Loucy (cell line): ENCODE measurements around the gene PRLR.

Experiments
- EZH2phosphoT487 ChIP-seq: fragments of 200-600 bp; IDR thresholded peaks from 2 replicates; pipeline ENCODE4 v1.6.1; 2018; ENCODE audit warnings: antibody characterized with exemption, mild to moderate bottlenecking, moderate library complexity, borderline replicate concordance
- TF ChIP-seq, protein P1 (sequence below): fragments of 200-600 bp; sonication (generic); conservative IDR thresholded peaks from 2 replicates; pipeline ENCODE4 v1.5.1; 2014; ENCODE audit warnings: mild to moderate bottlenecking, antibody characterized with exemption, low read length

DNA sequence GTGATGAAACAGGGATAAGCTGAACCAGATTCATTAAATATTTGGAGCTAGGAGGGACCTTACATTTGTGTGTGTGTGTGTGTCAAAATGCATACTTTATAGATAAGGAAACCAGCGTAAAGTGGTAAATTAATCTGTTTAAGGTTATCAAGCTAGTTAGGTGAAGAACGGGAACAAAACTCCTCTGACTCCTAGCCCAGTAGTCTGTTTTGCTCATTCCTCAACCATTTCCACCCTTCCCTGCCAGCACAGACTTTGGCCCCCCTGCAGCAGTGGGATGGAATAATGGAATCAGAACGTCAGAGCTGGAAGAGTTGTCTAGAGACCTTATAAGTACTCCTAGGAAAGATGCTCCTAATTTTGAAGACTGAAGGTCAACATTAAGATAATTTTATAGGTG, 189.0 kb downstream of the PRLR start:
- TF ChIP-seq, protein P1, sequence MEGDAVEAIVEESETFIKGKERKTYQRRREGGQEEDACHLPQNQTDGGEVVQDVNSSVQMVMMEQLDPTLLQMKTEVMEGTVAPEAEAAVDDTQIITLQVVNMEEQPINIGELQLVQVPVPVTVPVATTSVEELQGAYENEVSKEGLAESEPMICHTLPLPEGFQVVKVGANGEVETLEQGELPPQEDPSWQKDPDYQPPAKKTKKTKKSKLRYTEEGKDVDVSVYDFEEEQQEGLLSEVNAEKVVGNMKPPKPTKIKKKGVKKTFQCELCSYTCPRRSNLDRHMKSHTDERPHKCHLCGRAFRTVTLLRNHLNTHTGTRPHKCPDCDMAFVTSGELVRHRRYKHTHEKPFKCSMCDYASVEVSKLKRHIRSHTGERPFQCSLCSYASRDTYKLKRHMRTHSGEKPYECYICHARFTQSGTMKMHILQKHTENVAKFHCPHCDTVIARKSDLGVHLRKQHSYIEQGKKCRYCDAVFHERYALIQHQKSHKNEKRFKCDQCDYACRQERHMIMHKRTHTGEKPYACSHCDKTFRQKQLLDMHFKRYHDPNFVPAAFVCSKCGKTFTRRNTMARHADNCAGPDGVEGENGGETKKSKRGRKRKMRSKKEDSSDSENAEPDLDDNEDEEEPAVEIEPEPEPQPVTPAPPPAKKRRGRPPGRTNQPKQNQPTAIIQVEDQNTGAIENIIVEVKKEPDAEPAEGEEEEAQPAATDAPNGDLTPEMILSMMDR, result no peak
- no peak for TF ChIP-seq EZH2phosphoT487
